Gastrocnemius medialis (tissue), 4 donors: Measurements from ENCODE around the gene CDR2. TPM values are rescaled to one million over a fixed set of nuclear protein-coding genes. Genes with fewer than 3 reads are reported as not detected.
"Not testable (repeated sequence)": the region's sequence is repeated elsewhere in the genome, so short reads cannot be mapped to it uniquely, and the experiment has no call there.

Experiments
- ATAC-seq, 2 donors: fragments of 150-250 bp; one replicate each; pipeline ENCODE4 v1.9.1; 2016
- DNase-seq, 2 donors: peaks; one replicate each; pipeline ENCODE4 v3.0.0-alpha.2; 2019
- H3K27ac ChIP-seq, 4 donors: fragments of 200-600 bp; sonication (generic); 1 replicate in 1 of 4; 2 replicates in 3 of 4; pipeline ENCODE4 v1.5.1; 2016 to 2018; ENCODE audit warnings: mild to moderate bottlenecking in 2 of 4, moderate library complexity in 1 of 4
- H3K27me3 ChIP-seq, 3 donors: fragments of 200-600 bp; sonication (generic) in 2 of 3; 1 replicate in 1 of 3; 2 replicates in 2 of 3; pipeline versions ENCODE4 v1.5.1 to v1.6.0; 2016 to 2019; ENCODE audit warnings: mild to moderate bottlenecking in 1 of 3, moderate library complexity in 1 of 3
- H3K36me3 ChIP-seq, 2 donors: fragments of 200-600 bp; sonication (generic) in 1 of 2; one replicate each; pipeline ENCODE4 v1.5.1; 2017 to 2018
- H3K4me1 ChIP-seq, 2 donors: fragments of 200-600 bp; sonication (generic) in 1 of 2; one replicate each; pipeline ENCODE4 v1.5.1; 2016 to 2017; ENCODE audit warnings: mild to moderate bottlenecking in 2 of 2
- H3K4me3 ChIP-seq, 4 donors: fragments of 200-600 bp; sonication (generic) in 3 of 4; 1 replicate in 1 of 4; 2 replicates in 3 of 4; pipeline ENCODE4 v1.5.1; 2016 to 2019; ENCODE audit warnings: mild to moderate bottlenecking in 2 of 4
- H3K9me3 ChIP-seq, 3 donors: fragments of 200-600 bp; sonication (generic) in 2 of 3; 1 replicate in 1 of 3; 2 replicates in 2 of 3; pipeline ENCODE4 v1.5.1; 2016 to 2019
- POLR2A ChIP-seq, 2 donors: fragments of 450-650 bp; IDR thresholded peaks; one replicate each; pipeline ENCODE4 v1.6.1; 2017; ENCODE audit warnings: antibody characterized with exemption in 2 of 2, mild to moderate bottlenecking in 2 of 2, moderate library complexity in 2 of 2
- in situ Hi-C, 4 donors: fragments of 200-750 bp; cut with MboI; loops; one replicate each; pipeline versions ENCODE4 v1.15.0 to v1.8.0; 2017; ENCODE audit warnings: low sequenced_read_pairs in 4 of 4
- intact Hi-C: fragments of 100-400 bp; cut with DNase I; formaldehyde crosslinking; loops from one replicate; pipeline ENCODE4 v1.15.1; 2023; ENCODE audit warnings: low total_unique reads
- total RNA-seq, 4 donors: library from RNA; depleted of rRNA; stranded (reverse); fragments of >200 nt; gene quantifications; one replicate each; pipeline versions ENCODE4 v1.1.0 to v1.2.3, GENCODE V29; 2016
- TF ChIP-seq, protein P1 (sequence below), 5 experiments: fragments of 450-650 bp in 3 of 5; fragments of 200-600 bp in 2 of 5; sonication (generic) in 2 of 5; IDR thresholded peaks in 4 of 5; conservative IDR thresholded peaks in 1 of 5; 1 replicate in 4 of 5; 2 replicates in 1 of 5; pipeline ENCODE4 v1.5.1; 2016 to 2019; ENCODE audit warnings: antibody characterized with exemption in 5 of 5, mild to moderate bottlenecking in 3 of 5, moderate library complexity in 3 of 5

Gene CDR2
- total RNA-seq, 4 donors from 2014 or later: 4.1 to 7.6 (median 7.3) TPM

DNA sequence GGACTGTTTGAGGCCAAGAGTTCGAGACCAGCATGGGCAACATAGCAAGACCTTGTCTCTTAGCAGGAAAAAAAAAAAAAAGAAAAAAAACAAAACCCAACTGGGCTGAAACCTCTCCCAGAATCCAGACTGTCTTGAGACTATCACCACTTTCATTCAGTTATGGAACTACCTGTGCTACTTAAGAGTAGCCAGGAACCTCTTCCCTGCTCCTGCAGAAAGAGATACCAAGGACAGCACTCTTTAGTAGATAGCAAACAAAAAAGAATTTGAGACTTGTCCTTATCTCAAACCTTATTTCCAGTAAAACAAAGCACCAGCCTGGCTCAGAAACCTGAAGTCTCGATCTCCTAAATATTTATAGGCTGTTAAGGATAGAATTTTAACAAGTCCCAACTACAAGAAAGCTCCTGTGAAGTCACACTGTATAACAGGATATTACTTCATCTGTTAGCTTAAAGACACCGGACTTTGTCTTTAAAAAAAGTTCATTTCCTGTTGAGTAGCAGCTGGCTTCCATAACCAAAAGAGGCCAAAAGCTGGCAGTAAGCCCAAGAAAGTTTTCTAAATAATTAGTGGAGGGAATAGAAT lies 5.1 kb downstream of the CDR2 start:
- H3K36me3 ChIP-seq: no peaks in the 10 kb centered on the region
- ATAC-seq: no peak
- no peaks in the 10 kb centered on the region for H3K27me3 ChIP-seq
- no peak overlapping the region for H3K4me3 ChIP-seq
- intact Hi-C loops (no loop called here), in situ Hi-C loops (no loop called here)
- no peak for DNase-seq
- no peak for TF ChIP-seq POLR2A (IDR thresholded peaks at IDR 0.05)
- TF ChIP-seq, protein P1, sequence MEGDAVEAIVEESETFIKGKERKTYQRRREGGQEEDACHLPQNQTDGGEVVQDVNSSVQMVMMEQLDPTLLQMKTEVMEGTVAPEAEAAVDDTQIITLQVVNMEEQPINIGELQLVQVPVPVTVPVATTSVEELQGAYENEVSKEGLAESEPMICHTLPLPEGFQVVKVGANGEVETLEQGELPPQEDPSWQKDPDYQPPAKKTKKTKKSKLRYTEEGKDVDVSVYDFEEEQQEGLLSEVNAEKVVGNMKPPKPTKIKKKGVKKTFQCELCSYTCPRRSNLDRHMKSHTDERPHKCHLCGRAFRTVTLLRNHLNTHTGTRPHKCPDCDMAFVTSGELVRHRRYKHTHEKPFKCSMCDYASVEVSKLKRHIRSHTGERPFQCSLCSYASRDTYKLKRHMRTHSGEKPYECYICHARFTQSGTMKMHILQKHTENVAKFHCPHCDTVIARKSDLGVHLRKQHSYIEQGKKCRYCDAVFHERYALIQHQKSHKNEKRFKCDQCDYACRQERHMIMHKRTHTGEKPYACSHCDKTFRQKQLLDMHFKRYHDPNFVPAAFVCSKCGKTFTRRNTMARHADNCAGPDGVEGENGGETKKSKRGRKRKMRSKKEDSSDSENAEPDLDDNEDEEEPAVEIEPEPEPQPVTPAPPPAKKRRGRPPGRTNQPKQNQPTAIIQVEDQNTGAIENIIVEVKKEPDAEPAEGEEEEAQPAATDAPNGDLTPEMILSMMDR (IDR thresholded peaks at IDR 0.05 in 4 of 5, conservative IDR thresholded peaks at IDR 0.05 in 1 of 5): no peak
- H3K27ac ChIP-seq: peak overlapping the region; percentile 40 to 69 (median 60)
- H3K9me3 ChIP-seq: no peaks in the 10 kb centered on the region
- H3K4me1 ChIP-seq: peaks cover 22 to 24% of the 10 kb centered on the region in 2 donors

DNA sequence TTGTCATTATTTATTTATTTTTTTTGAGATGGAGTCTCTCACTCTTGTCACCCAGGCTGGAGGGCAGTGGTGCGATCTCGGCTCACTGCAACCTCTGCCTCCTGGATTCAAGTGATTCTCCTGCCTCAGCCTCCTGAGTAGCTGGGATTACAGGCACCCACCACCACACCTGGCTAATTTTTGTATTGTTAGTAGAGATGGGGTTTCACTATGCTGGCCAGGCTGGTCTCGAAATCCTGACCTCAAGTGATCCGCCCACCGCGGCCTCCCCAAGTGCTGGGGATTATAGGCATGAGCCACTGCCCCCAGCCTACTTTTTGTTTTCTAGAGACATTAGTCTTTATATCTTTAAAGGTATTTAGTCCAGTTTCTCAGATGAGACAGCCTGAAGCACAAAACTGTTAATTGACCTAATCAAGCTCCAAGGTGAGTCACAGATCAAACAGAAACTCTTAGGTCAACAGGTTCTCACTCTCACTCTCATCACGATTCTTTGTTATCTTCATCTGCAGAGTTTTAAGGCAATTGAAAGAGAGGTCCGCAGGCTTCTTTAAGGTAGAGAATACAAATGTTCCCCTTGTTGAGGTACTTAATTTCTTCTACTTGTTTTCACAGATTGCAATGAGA lies 6.1 kb downstream of the CDR2 start:
- peaks cover 16 to 24% of the 10 kb centered on the region in 2 donors for H3K4me1 ChIP-seq
- intact Hi-C loops, H3K27me3 ChIP-seq, in situ Hi-C loops, ATAC-seq, H3K4me3 ChIP-seq, DNase-seq, H3K36me3 ChIP-seq, H3K9me3 ChIP-seq: not testable (repeated sequence)
- H3K27ac ChIP-seq: peak overlapping the region in 1 of 4 donors; percentile 61

DNA sequence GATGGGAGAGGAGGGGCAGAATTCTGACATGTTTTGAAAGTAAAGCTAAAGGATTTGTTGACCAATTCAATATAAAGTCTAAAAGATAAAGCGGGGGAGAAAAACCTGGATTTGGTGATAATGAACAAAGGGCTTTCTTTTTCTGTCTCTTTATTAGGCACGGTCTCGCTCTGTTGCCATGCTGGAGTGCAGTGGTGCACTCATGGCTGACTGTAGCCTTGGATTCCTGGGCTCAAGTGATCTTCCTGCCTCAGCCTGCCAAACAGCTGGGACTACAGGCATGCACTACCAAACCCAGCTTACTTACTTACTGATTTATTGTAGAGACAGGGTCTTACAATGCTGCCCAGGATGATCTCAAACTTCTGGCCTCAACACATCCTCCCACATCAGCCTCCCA lies 7.5 kb downstream of the CDR2 start:
- intact Hi-C loops (no loop called here), in situ Hi-C loops (no loop called here)
- no peaks in the 10 kb centered on the region for H3K27me3 ChIP-seq
- H3K4me3 ChIP-seq: no peak overlapping the region
- H3K9me3 ChIP-seq: no peaks in the 10 kb centered on the region
- H3K36me3 ChIP-seq: peaks cover 0 to 8% of the 10 kb centered on the region in 2 donors
- peaks cover 16 to 17% of the 10 kb centered on the region in 2 donors for H3K4me1 ChIP-seq
- no peak for TF ChIP-seq POLR2A (IDR thresholded peaks at IDR 0.05)
- TF ChIP-seq, protein P1 (IDR thresholded peaks at IDR 0.05 in 4 of 5, conservative IDR thresholded peaks at IDR 0.05 in 1 of 5): no peak
- no peak overlapping the region for H3K27ac ChIP-seq
- DNase-seq (no peak), ATAC-seq (no peak)

DNA sequence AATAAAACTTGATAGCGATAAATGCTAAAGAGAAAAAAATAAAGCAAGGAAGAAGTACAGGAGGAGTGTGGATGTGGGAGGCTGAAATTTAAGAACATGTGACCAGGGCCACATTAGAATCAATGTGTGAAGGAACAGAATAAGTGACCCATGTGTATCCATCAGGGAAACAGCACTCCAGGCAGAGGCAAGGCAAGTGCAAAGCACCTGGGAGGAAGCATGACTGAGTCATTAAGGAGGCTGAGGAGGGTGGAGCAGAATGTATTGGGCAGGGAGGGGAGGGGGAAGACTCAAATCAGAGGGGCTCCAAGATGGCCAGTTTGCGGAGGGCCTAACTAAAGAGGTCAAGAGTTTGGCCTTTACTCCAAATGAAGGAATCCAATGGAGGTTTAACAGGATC lies 8.0 kb downstream of the CDR2 start:
- no peaks in the 10 kb centered on the region for H3K27me3 ChIP-seq
- H3K27ac ChIP-seq: no peak overlapping the region
- H3K4me1 ChIP-seq: peaks cover 16 to 17% of the 10 kb centered on the region in 2 donors
- H3K4me3 ChIP-seq: no peak overlapping the region
- in situ Hi-C loops (no loop called here), intact Hi-C loops (no loop called here)
- TF ChIP-seq, protein P1 (IDR thresholded peaks at IDR 0.05 in 4 of 5, conservative IDR thresholded peaks at IDR 0.05 in 1 of 5): no peak
- TF ChIP-seq POLR2A (IDR thresholded peaks at IDR 0.05): no peak
- ATAC-seq: no peak
- no peaks in the 10 kb centered on the region for H3K9me3 ChIP-seq
- peaks cover 0 to 8% of the 10 kb centered on the region in 2 donors for H3K36me3 ChIP-seq
- no peak for DNase-seq

DNA sequence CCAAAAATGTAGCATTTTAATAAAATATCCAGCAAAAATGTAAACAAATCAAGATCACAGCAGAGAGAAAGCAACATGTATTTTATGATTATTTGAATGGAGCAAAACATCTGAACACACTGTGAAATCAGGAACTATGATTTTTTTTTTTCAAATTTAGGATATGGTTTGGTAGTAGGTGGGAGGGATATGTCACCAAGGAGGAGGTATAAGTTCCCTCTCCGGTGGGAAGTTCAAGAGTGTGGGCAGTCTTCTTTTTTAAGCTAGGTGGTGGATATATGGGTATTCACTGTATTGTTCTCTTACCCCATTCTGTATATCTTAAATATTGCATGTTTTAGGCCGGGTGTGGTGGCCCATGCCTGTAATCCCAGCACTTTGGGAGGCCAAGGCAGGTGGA lies 10.2 kb downstream of the CDR2 start:
- in situ Hi-C loops (no loop called here), intact Hi-C loops (no loop called here)
- Histone ChIP-seq H3K9me3 (no peaks in the 10 kb centered on the region), H3K4me3 (no peak overlapping the region), H3K36me3 (peaks cover 0 to 8% of the 10 kb centered on the region in 2 donors), H3K27ac (no peak overlapping the region), H3K27me3 (no peaks in the 10 kb centered on the region), H3K4me1 (peaks cover under 1 to 2% of the 10 kb centered on the region in 2 donors)
- ATAC-seq (no peak), DNase-seq (no peak)
- TF ChIP-seq POLR2A (IDR thresholded peaks at IDR 0.05): no peak
- TF ChIP-seq, protein P1 (IDR thresholded peaks at IDR 0.05 in 4 of 5, conservative IDR thresholded peaks at IDR 0.05 in 1 of 5): no peak
